Neuronal stem cell (in vitro differentiated cells): ENCODE measurements around the gene MAGED1.
"Not testable (repeated sequence)": the region's sequence is repeated elsewhere in the genome, so short reads cannot be mapped to it uniquely, and the experiment has no call there.

Experiments used
- DNase-seq: peaks from one replicate; pipeline ENCODE4 v3.0.0-alpha.2; 2013; ENCODE audit warnings: low spot score
- H2AFZ ChIP-seq: one replicate; pipeline ENCODE4 v1.6.1; 2013; ENCODE audit warnings: mild to moderate bottlenecking, low read length, inconsistent platforms
- H2AK5ac ChIP-seq: 2 replicates; pipeline ENCODE4 v1.6.1; 2013; ENCODE audit warnings: low read depth, mild to moderate bottlenecking, inconsistent platforms, low read length, moderate library complexity, mixed read lengths
- H2BK120ac ChIP-seq: 2 replicates; pipeline ENCODE4 v1.6.1; 2013; ENCODE audit warnings: low read depth, mild to moderate bottlenecking, inconsistent platforms, low read length, moderate library complexity, mixed read lengths
- H2BK12ac ChIP-seq: one replicate; pipeline ENCODE4 v1.6.1; 2013; ENCODE audit warnings: low read length, inconsistent platforms
- H2BK15ac ChIP-seq: 2 replicates; pipeline ENCODE4 v1.6.1; 2013; ENCODE audit warnings: mild to moderate bottlenecking, low read length, inconsistent platforms, mixed read lengths
- H2BK5ac ChIP-seq: one replicate; pipeline ENCODE4 v1.6.1; 2013; ENCODE audit warnings: inconsistent platforms, mild to moderate bottlenecking, low read length, moderate library complexity
- H3K14ac ChIP-seq: one replicate; pipeline ENCODE4 v1.6.1; 2013; ENCODE audit warnings: low read length, inconsistent platforms
- H3K18ac ChIP-seq: 2 replicates; pipeline ENCODE4 v1.6.1; 2013; ENCODE audit warnings: low read length, inconsistent platforms
- H3K23ac ChIP-seq: 2 replicates; pipeline ENCODE4 v1.6.1; 2013; ENCODE audit warnings: low read depth, mild to moderate bottlenecking, mixed read lengths, low read length, inconsistent platforms; ENCODE audit not compliant: poor library complexity
- H3K27ac ChIP-seq: replicated peaks from 3 replicates; pipeline ENCODE4 v1.5.1; 2013; ENCODE audit warnings: low read length, inconsistent platforms
- H3K27me3 ChIP-seq, 3 experiments: 2 replicates each; pipeline ENCODE4 v1.6.1; 2013; ENCODE audit warnings: low read length in 3 of 3, mild to moderate bottlenecking in 2 of 3, inconsistent platforms in 1 of 3, low read depth in 1 of 3, mixed read lengths in 1 of 3, moderate library complexity in 1 of 3; ENCODE audit not compliant: control insufficient read depth in 3 of 3, insufficient read depth in 3 of 3
- H3K36me3 ChIP-seq, 2 donors: replicated peaks in 1 of 2; 2 replicates each; pipeline ENCODE4 v1.6.1; 2013; ENCODE audit warnings: low read length in 2 of 2; ENCODE audit not compliant: control insufficient read depth in 2 of 2, insufficient read depth in 2 of 2
- H3K4ac ChIP-seq: 2 replicates; pipeline ENCODE4 v1.6.1; 2013; ENCODE audit warnings: inconsistent platforms, mild to moderate bottlenecking, low read length, moderate library complexity
- H3K4me1 ChIP-seq, 2 donors: 1 replicate in 1 of 2; 2 replicates in 1 of 2; pipeline ENCODE4 v1.6.1; 2013; ENCODE audit warnings: low read length in 2 of 2, low read depth in 1 of 2; ENCODE audit not compliant: control insufficient read depth in 2 of 2, insufficient read depth in 1 of 2
- H3K4me2 ChIP-seq: one replicate; pipeline ENCODE4 v1.6.1; 2013; ENCODE audit warnings: mild to moderate bottlenecking, low read length, inconsistent platforms; ENCODE audit not compliant: insufficient read depth, poor library complexity, severe bottlenecking
- H3K4me3 ChIP-seq, 2 donors: 2 replicates each; pipeline ENCODE4 v1.5.1; 2013; ENCODE audit warnings: low read length in 2 of 2, mild to moderate bottlenecking in 2 of 2, inconsistent platforms in 1 of 2, moderate library complexity in 1 of 2
- H3K79me1 ChIP-seq: one replicate; pipeline ENCODE4 v1.6.1; 2013; ENCODE audit warnings: low read depth, mild to moderate bottlenecking, inconsistent platforms, low read length, moderate library complexity
- H3K9ac ChIP-seq: one replicate; pipeline ENCODE4 v1.6.1; 2013; ENCODE audit warnings: mild to moderate bottlenecking, low read depth, low read length, inconsistent platforms; ENCODE audit not compliant: poor library complexity
- H3K9me3 ChIP-seq, 2 donors: replicated peaks in 1 of 2; 2 replicates each; pipeline versions ENCODE3 to v1.6.1; 2013; ENCODE audit warnings: low read length in 2 of 2, mild to moderate bottlenecking in 2 of 2, inconsistent platforms in 1 of 2, low read depth in 1 of 2, mixed read lengths in 1 of 2, moderate library complexity in 1 of 2; ENCODE audit not compliant: control insufficient read depth in 2 of 2, insufficient read depth in 1 of 2
- H4K8ac ChIP-seq: one replicate; pipeline ENCODE4 v1.6.1; 2013; ENCODE audit warnings: low read depth, mild to moderate bottlenecking, inconsistent platforms, low read length, moderate library complexity
- H4K91ac ChIP-seq: one replicate; pipeline ENCODE4 v1.6.1; 2013; ENCODE audit warnings: low read length, low read depth, mild to moderate bottlenecking, inconsistent platforms; ENCODE audit not compliant: poor library complexity
- WGBS, 2 donors: extraction: QIAGEN DNeasy Blood & Tissue Kit; methylation state at CpG; one replicate each; pipeline ENCODE4 v1.1.7; 2013; ENCODE audit warnings: missing lambda C conversion rate in 2 of 2, mixed read lengths in 1 of 2; ENCODE audit not compliant: insufficient read length in 2 of 2, insufficient replicate concordance in 1 of 2; ENCODE audit errors: extremely low coverage in 2 of 2; 5-methylcytosine and 5-hydroxymethylcytosine counted together

The MAGED1 gene

GRCh38 chrX:51905152-51905551, 11.7 kb downstream of the MAGED1 start:
- H3K9me3 ChIP-seq, H3K4ac ChIP-seq, H3K18ac ChIP-seq, H3K14ac ChIP-seq, H3K79me1 ChIP-seq, H3K4me3 ChIP-seq, H4K91ac ChIP-seq, H2BK5ac ChIP-seq, H2BK120ac ChIP-seq, H2AK5ac ChIP-seq, H3K9ac ChIP-seq, DNase-seq, H4K8ac ChIP-seq, H2BK12ac ChIP-seq, H3K23ac ChIP-seq, H3K4me1 ChIP-seq, H3K27ac ChIP-seq, H3K4me2 ChIP-seq, H2BK15ac ChIP-seq, H2AFZ ChIP-seq, H3K27me3 ChIP-seq: not testable (repeated sequence)
- whole genome bisulfite sequencing, 2 donors = no CpG with 5 or more reads among the region's 3 CpGs
- H3K36me3 ChIP-seq = peaks cover 15 to 29% of the 10 kb centered on the region in 2 donors

DNA sequence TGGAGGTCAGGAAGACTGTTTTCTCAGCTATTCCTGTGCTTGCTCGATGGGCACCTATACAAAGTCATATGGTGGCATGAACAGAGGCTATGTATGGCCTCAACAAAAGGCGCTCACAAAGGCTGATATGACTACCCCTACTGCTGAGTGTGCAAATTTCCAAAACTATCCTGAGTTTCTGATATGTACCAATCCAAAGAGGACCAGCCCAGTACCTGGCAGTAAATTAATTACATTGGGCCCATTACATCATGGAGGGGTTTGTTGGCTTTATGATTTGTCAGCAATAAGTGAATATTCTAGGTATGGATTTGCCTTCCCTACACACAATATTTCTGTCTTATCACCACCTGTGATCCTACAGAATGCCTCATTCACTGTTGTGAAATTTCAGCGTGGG, 12.3 kb downstream of the MAGED1 start:
- no peaks in the 10 kb centered on the region for H3K27me3 ChIP-seq
- WGBS, 2 donors = no CpG with 5 or more reads among the region's 3 CpGs
- H2BK12ac ChIP-seq = no peak overlapping the region

GRCh38 chrX:51917604-51918003, 24.2 kb downstream of the MAGED1 start:
- H2BK12ac ChIP-seq = no peak overlapping the region
- H4K91ac ChIP-seq = no peak overlapping the region
- H4K8ac ChIP-seq = no peak overlapping the region
- H3K27me3 ChIP-seq = peaks cover 0 to 8% (median 0%) of the 10 kb centered on the region in 3 experiments
- no peaks in the 10 kb centered on the region for H3K36me3 ChIP-seq
- H3K23ac ChIP-seq = no peak overlapping the region
- no peak overlapping the region for H3K14ac ChIP-seq
- no peak overlapping the region for H2BK15ac ChIP-seq
- no peak overlapping the region for H3K27ac ChIP-seq
- H3K9ac ChIP-seq = no peak overlapping the region
- H3K4me1 ChIP-seq = no peaks in the 10 kb centered on the region
- no peak overlapping the region for H3K4me3 ChIP-seq
- H2BK120ac ChIP-seq = no peak overlapping the region
- no peak overlapping the region for H3K4ac ChIP-seq
- WGBS, 2 donors = no CpG with 5 or more reads among the region's 2 CpGs
- H2BK5ac ChIP-seq = no peak overlapping the region
- no peaks in the 10 kb centered on the region for H3K79me1 ChIP-seq
- no peak overlapping the region for H2AFZ ChIP-seq
- no peak overlapping the region for H2AK5ac ChIP-seq
- no peak overlapping the region for H3K4me2 ChIP-seq
- no peak overlapping the region for H3K18ac ChIP-seq
- DNase-seq = no peak
- no peaks in the 10 kb centered on the region for H3K9me3 ChIP-seq

More for the DNA sequence above, 12.3 kb downstream of the MAGED1 start:
- no peak for DNase-seq
- H4K8ac ChIP-seq = no peak overlapping the region
- no peaks in the 10 kb centered on the region for H3K9me3 ChIP-seq
- no peak overlapping the region for H2AK5ac ChIP-seq
- no peak overlapping the region for H3K23ac ChIP-seq
- no peak overlapping the region for H2BK120ac ChIP-seq
- H3K79me1 ChIP-seq = no peaks in the 10 kb centered on the region
- H2AFZ ChIP-seq = no peak overlapping the region
- peaks cover 14 to 24% of the 10 kb centered on the region in 2 donors for H3K36me3 ChIP-seq
- H3K4me3 ChIP-seq = no peak overlapping the region
- no peak overlapping the region for H3K14ac ChIP-seq
- no peaks in the 10 kb centered on the region for H3K4me1 ChIP-seq
- H2BK15ac ChIP-seq = no peak overlapping the region
- no peak overlapping the region for H3K18ac ChIP-seq
- no peak overlapping the region for H2BK5ac ChIP-seq
- no peak overlapping the region for H3K27ac ChIP-seq
- H3K9ac ChIP-seq = no peak overlapping the region
- H3K4me2 ChIP-seq = no peak overlapping the region
- no peak overlapping the region for H4K91ac ChIP-seq
- H3K4ac ChIP-seq = no peak overlapping the region

GRCh38 chrX:51922561-51922960, 29.1 kb downstream of the MAGED1 start:
- Histone ChIP-seq H3K27me3 (peaks cover 0 to 3% (median 0%) of the 10 kb centered on the region in 3 experiments), H3K27ac (no peak overlapping the region), H3K18ac (no peak overlapping the region), H3K4me2 (no peak overlapping the region), H3K4me1 (no peaks in the 10 kb centered on the region), H2BK120ac (no peak overlapping the region), H3K36me3 (no peaks in the 10 kb centered on the region), H2BK12ac (no peak overlapping the region), H3K4ac (no peak overlapping the region), H3K4me3 (no peak overlapping the region), H3K23ac (no peak overlapping the region), H4K91ac (no peak overlapping the region), H2AFZ (no peak overlapping the region), H2BK5ac (no peak overlapping the region), H4K8ac (no peak overlapping the region), H2BK15ac (no peak overlapping the region), H2AK5ac (no peak overlapping the region), H3K14ac (no peak overlapping the region), H3K79me1 (no peaks in the 10 kb centered on the region), H3K9me3 (no peaks in the 10 kb centered on the region), H3K9ac (no peak overlapping the region)
- no peak for DNase-seq
- WGBS, 2 donors = no CpG with 5 or more reads among the region's 1 CpG
